Upper lobe of right lung (tissue), 1 donor: Measurements from ENCODE around the gene OR2AE1. TPM values are rescaled to one million over a fixed set of nuclear protein-coding genes. Genes with fewer than 3 reads are reported as not detected.
"Not testable (repeated sequence)": the region's sequence is repeated elsewhere in the genome, so short reads cannot be mapped to it uniquely, and the experiment has no call there.

Experiments used
- ATAC-seq: fragments of 200-7000 bp; cut with Tn5 transposase; one replicate; pipeline ENCODE4 v1.9.1; 2020; ENCODE audit warnings: mild to moderate bottlenecking, moderate library complexity
- DNase-seq: peaks from one replicate; pipeline ENCODE4 v3.0.0-alpha.2; 2020
- H3K27ac ChIP-seq: fragments of 200-600 bp; one replicate; pipeline ENCODE4 v1.8.0; 2022
- H3K27me3 ChIP-seq: fragments of 200-600 bp; one replicate; pipeline ENCODE4 v1.8.0; 2022; ENCODE audit warnings: mild to moderate bottlenecking
- H3K36me3 ChIP-seq: fragments of 200-600 bp; one replicate; pipeline ENCODE4 v1.8.0; 2022
- H3K4me1 ChIP-seq: fragments of 200-600 bp; one replicate; pipeline ENCODE4 v1.8.0; 2022
- H3K4me3 ChIP-seq: fragments of 200-600 bp; one replicate; pipeline ENCODE4 v1.8.0; 2022; ENCODE audit warnings: mild to moderate bottlenecking
- H3K9me3 ChIP-seq: fragments of 200-600 bp; one replicate; pipeline ENCODE4 v1.8.0; 2022
- CTCF ChIP-seq: fragments of 200-600 bp; IDR thresholded peaks from one replicate; pipeline ENCODE4 v1.8.0; 2022; ENCODE audit warnings: antibody characterized with exemption
- intact Hi-C: fragments of 100-400 bp; cut with DNase I; formaldehyde crosslinking; loops from one replicate; pipeline ENCODE4 v1.11.0; 2022
- total RNA-seq: library from RNA; stranded (reverse); fragmentation: NEBNext Ultra II Directional; extraction: Animal tissue kit (Norgen Biotek cat#: 25700); gene quantifications from one replicate; pipeline ENCODE4 v1.2.1, GENCODE V29; 2021
- donor health status: DM: no; HTN: yes; CAD: no; lungs with severe emphysema.

Gene OR2AE1
- total RNA-seq, 1 donor from 2014 or later, result not detected

- Histone ChIP-seq H3K9me3 (no peaks in the 10 kb centered on the region), H3K4me3 (no peak overlapping the region), H3K27ac (no peak overlapping the region), H3K27me3 (no peaks in the 10 kb centered on the region), H3K4me1 (no peaks in the 10 kb centered on the region), H3K36me3 (no peaks in the 10 kb centered on the region)
- no peak for ATAC-seq
- DNase-seq, result no peak
- intact Hi-C loops, result no loop called here
- TF ChIP-seq CTCF, result no peak
These were observed 342 bp downstream of the OR2AE1 start for GRCh38 chr7:99876491-99876890.

- no peak overlapping the region for H3K4me3 ChIP-seq
- no peak for TF ChIP-seq CTCF
- DNase-seq, result no peak
- ATAC-seq, result no peak
- intact Hi-C loops, result no loop called here
- H3K4me1 ChIP-seq, result no peaks in the 10 kb centered on the region
- no peaks in the 10 kb centered on the region for H3K9me3 ChIP-seq
- no peak overlapping the region for H3K27ac ChIP-seq
- H3K36me3 ChIP-seq, result no peaks in the 10 kb centered on the region
- H3K27me3 ChIP-seq, result no peaks in the 10 kb centered on the region
These were observed 8.6 kb downstream of the OR2AE1 start for GRCh38 chr7:99868246-99868645.

DNA sequence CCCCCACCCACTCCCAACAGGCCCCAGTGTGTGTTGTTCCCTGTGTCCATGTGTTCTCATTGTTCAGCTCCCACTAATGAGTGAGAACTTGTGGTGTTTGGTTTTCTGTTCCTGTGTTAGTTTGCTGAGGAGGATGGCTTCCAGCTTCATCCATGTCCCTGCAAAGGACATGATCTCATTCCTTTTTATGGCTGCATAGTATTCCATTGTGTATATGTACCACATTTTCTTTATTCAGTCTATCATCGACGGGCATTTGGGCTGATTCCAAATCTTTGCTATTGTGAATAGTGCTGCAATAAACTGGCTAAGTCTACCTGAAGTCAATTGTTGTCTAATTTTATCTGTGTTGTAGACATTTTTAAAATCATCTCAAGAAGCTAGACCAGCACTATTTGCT, 9.4 kb downstream of the OR2AE1 start:
- H3K4me1 ChIP-seq, ATAC-seq, H3K27ac ChIP-seq, intact Hi-C loops, H3K9me3 ChIP-seq, H3K27me3 ChIP-seq, DNase-seq, H3K36me3 ChIP-seq, H3K4me3 ChIP-seq: not testable (repeated sequence)

DNA sequence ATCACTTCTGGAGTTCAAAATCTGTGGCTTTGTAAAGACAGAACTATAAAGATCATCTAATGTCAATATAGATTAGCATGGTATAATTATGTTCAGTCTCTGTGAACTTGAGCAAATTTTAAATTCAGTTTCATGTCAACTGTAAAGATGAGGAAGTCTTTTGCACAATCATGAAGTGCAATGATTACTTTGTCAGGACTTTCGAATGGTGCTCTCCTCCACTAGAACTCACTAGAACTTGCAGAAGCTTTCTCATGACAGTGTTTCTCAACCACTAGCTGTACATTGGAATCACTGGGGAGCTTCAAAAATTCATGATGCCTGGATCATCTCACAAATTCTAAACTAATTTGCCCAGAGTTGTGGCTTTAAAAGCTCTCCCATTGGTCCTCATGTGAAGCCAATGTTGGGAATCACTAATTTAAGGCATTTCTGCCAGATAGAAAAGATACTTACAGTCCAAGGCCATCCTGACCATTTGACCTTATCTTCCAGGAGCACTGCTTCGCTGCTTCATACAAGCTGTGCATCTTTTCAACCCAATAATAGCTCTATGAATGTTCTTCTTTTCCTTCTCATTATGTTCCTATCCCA, 12.9 kb downstream of the OR2AE1 start:
- no peak for DNase-seq
- no peaks in the 10 kb centered on the region for H3K36me3 ChIP-seq

DNA sequence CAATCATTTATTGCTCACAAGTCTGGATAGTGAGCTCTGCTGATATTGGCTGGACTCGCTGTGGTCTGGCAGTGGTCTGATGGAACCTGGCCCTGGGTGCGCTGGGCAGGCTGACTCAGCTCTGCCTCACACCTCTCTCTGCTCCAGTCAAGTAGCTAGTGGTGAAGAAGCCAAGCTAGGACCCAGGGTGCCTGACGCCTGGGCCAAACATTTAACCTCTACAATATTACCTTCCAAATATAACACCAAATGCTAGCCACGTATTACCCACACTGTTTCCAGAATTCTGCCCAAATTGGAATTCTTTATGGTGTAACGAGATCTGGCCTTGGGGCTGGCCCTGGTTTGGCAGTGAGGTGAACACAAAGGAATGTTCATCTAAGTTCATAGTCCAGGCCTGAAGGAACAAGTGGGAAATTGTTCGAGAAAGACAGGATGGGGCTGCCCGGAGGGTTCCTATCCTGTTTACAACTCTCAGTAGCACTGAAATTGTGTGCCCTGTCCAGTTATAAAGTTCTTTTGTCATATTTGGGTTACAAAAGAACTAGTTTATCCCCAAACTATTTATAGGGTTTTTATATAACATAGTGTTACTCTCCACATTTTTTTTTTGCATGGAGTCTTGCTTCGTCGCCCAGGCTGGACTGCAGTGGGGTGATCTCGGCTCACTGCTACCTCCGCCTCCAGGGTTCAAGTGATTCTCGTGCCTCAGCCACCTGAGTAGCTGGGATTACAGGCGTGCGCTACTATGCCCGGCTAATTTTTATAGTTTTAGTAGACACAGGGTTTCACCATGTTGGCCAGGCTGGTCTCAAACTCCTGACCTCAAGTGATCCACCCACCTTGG, 16.3 kb downstream of the OR2AE1 start:
- no peak overlapping the region for H3K4me3 ChIP-seq
- H3K27me3 ChIP-seq, result no peaks in the 10 kb centered on the region
- H3K27ac ChIP-seq, result no peak overlapping the region
- TF ChIP-seq CTCF, result no peak
- H3K4me1 ChIP-seq, result no peaks in the 10 kb centered on the region
- no peak for DNase-seq
- no peaks in the 10 kb centered on the region for H3K36me3 ChIP-seq
- peak; percentile 39 for ATAC-seq
- intact Hi-C loops, result no loop called here
- no peaks in the 10 kb centered on the region for H3K9me3 ChIP-seq

More for the DNA sequence above, 12.9 kb downstream of the OR2AE1 start:
- intact Hi-C loops, result no loop called here
- Histone ChIP-seq H3K4me1 (no peaks in the 10 kb centered on the region), H3K27ac (no peak overlapping the region), H3K27me3 (no peaks in the 10 kb centered on the region), H3K4me3 (no peak overlapping the region), H3K9me3 (no peaks in the 10 kb centered on the region)
- no peak for TF ChIP-seq CTCF
- ATAC-seq, result peak; percentile 57

DNA sequence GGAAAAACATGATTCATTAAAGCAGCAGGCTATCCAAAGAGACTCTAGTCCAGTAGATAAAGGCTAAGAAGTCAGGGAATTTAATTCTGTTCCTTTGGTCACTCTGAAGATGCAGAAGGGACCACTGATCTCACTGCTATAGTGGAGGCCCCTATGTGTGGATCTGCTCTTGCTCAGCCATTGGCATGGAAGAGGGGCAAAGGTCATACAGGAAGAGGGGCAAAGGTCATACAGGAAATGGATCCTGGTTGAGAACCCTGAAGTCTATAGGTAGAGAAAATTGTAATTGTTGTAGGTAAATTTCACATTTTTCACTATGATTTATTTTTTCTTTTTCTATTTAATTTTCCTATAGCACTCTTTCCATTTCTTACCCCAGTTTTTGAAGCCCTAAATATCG, 21.6 kb downstream of the OR2AE1 start:
- no peaks in the 10 kb centered on the region for H3K9me3 ChIP-seq
- ATAC-seq (no peak), DNase-seq (no peak)
- TF ChIP-seq CTCF, result no peak
- H3K36me3 ChIP-seq, result no peaks in the 10 kb centered on the region
- H3K4me3 ChIP-seq, result no peak overlapping the region
- H3K27me3 ChIP-seq, result no peaks in the 10 kb centered on the region
- H3K27ac ChIP-seq, result no peak overlapping the region
- H3K4me1 ChIP-seq, result no peaks in the 10 kb centered on the region
- intact Hi-C loops, result no loop called here
